WTC11 (cell line): ENCODE results near the gene TTLL12. TPM values are rescaled to one million over a fixed set of nuclear protein-coding genes. Genes with fewer than 3 reads are reported as not detected.
A peak's percentile ranks its signal among the peaks of the same experiment; 100 is the strongest.

Source experiments
- ATAC-seq: fragments of 200-7000 bp; cut with Tn5 transposase; 2 replicates; pipeline ENCODE4 v1.10.0; 2021; ENCODE audit warnings: mild to moderate bottlenecking, moderate library complexity
- CTCF ChIA-PET: fragments of 300-600 bp; sonication (Branson Sonifier 250); formaldehyde crosslinking; loops from one replicate; lab custom pipeline; 2021; ENCODE audit warnings: antibody characterized with exemption; lab: Charles Lee
- POLR2A ChIA-PET: fragments of 350-600 bp; sonication (Branson Sonifier 250); formaldehyde crosslinking; loops from one replicate; lab custom pipeline; 2021; ENCODE audit warnings: antibody characterized with exemption; lab: Charles Lee
- DNase-seq: peaks from one replicate; pipeline ENCODE4 v3.0.0; 2021; ENCODE audit warnings: low spot score
- H3K27ac Mint-ChIP-seq: 2 replicates; pipeline ENCODE4 v1.8.0; 2021; ENCODE audit warnings: mixed read lengths
- H3K27me3 Mint-ChIP-seq: 2 replicates; pipeline ENCODE4 v1.8.0; 2021; ENCODE audit warnings: low read depth, mild to moderate bottlenecking, moderate library complexity, mixed read lengths
- H3K36me3 Mint-ChIP-seq: 2 replicates; pipeline ENCODE4 v1.8.0; 2021; ENCODE audit warnings: mixed read lengths
- H3K4me1 Mint-ChIP-seq: 2 replicates; pipeline ENCODE4 v1.8.0; 2022; ENCODE audit warnings: mixed read lengths
- H3K4me3 Mint-ChIP-seq: 2 replicates; pipeline ENCODE4 v1.8.0; 2021; ENCODE audit warnings: mild to moderate bottlenecking, moderate library complexity, mixed read lengths
- H3K9me3 Mint-ChIP-seq: 2 replicates; pipeline ENCODE4 v1.8.0; 2021; ENCODE audit warnings: mixed read lengths
- CDX4 ChIP-seq: fragments of 250-450 bp; sonication (Bioruptor Pico); IDR thresholded peaks from 2 replicates; pipeline ENCODE4 v1.9.0; 2021; ENCODE audit warnings: moderate library complexity, mild to moderate bottlenecking, inconsistent platforms, borderline replicate concordance
- E2F4 ChIP-seq: sonication (generic); formaldehyde crosslinking; IDR thresholded peaks from 2 replicates; pipeline ENCODE4 v1.8.1; 2022; ENCODE audit warnings: low read depth, mild to moderate bottlenecking, moderate library complexity, missing genetic modification reagents, borderline replicate concordance
- ELF4 ChIP-seq: sonication (generic); formaldehyde crosslinking; IDR thresholded peaks from 2 replicates; pipeline ENCODE4 v1.8.1; 2022; ENCODE audit warnings: low read depth, mild to moderate bottlenecking, moderate library complexity, missing genetic modification reagents
- GABPB1 ChIP-seq: sonication (generic); formaldehyde crosslinking; IDR thresholded peaks from 2 replicates; pipeline ENCODE4 v1.8.1; 2023; ENCODE audit warnings: mild to moderate bottlenecking, missing genetic modification reagents
- HMGXB4 ChIP-seq: sonication (generic); formaldehyde crosslinking; IDR thresholded peaks from 2 replicates; pipeline ENCODE4 v1.8.1; 2023; ENCODE audit warnings: mild to moderate bottlenecking, moderate library complexity, missing genetic modification reagents
- MAX ChIP-seq: sonication (generic); formaldehyde crosslinking; IDR thresholded peaks from 2 replicates; pipeline ENCODE4 v1.8.0; 2022; ENCODE audit warnings: mild to moderate bottlenecking, missing genetic modification reagents
- MYBL2 ChIP-seq: sonication (generic); formaldehyde crosslinking; IDR thresholded peaks from 2 replicates; pipeline ENCODE4 v1.8.1; 2023; ENCODE audit warnings: mild to moderate bottlenecking, moderate library complexity, missing genetic modification reagents
- NR2C2 ChIP-seq: sonication (generic); formaldehyde crosslinking; IDR thresholded peaks from 2 replicates; pipeline ENCODE4 v1.8.0; 2022; ENCODE audit warnings: mild to moderate bottlenecking, missing genetic modification reagents
- SOX15 ChIP-seq: fragments of 250-450 bp; sonication (Bioruptor Pico); IDR thresholded peaks from 2 replicates; pipeline ENCODE4 v1.9.0; 2021; ENCODE audit warnings: mild to moderate bottlenecking
- SP1 ChIP-seq: sonication (generic); formaldehyde crosslinking; conservative IDR thresholded peaks from 2 replicates; pipeline ENCODE4 v1.8.1; 2022; ENCODE audit warnings: missing genetic modification reagents
- ZBTB21 ChIP-seq: sonication (generic); formaldehyde crosslinking; IDR thresholded peaks from 2 replicates; pipeline ENCODE4 v1.8.1; 2023; ENCODE audit warnings: mild to moderate bottlenecking, missing genetic modification reagents, borderline replicate concordance
- ZNF121 ChIP-seq: sonication (generic); formaldehyde crosslinking; IDR thresholded peaks from 2 replicates; pipeline ENCODE4 v1.8.0; 2023; ENCODE audit warnings: missing genetic modification reagents
- ZNF219 ChIP-seq: sonication (generic); formaldehyde crosslinking; IDR thresholded peaks from 2 replicates; pipeline ENCODE4 v1.8.0; 2023; ENCODE audit warnings: missing genetic modification reagents, mild to moderate bottlenecking, borderline replicate concordance
- ZNF263 ChIP-seq: sonication (generic); formaldehyde crosslinking; IDR thresholded peaks from 2 replicates; pipeline ENCODE4 v1.8.1; 2022; ENCODE audit warnings: low read depth, mild to moderate bottlenecking, moderate library complexity, missing genetic modification reagents
- ZNF281 ChIP-seq: sonication (generic); formaldehyde crosslinking; IDR thresholded peaks from 2 replicates; pipeline ENCODE4 v1.8.0; 2023; ENCODE audit warnings: mild to moderate bottlenecking, missing genetic modification reagents
- ZNF425 ChIP-seq: fragments of 250-450 bp; sonication (Bioruptor Pico); conservative IDR thresholded peaks from 2 replicates; pipeline ENCODE4 v1.9.0; 2021; ENCODE audit warnings: mild to moderate bottlenecking
- ZSCAN18 ChIP-seq: fragments of 250-450 bp; sonication (Bioruptor Pico); IDR thresholded peaks from 2 replicates; pipeline ENCODE4 v2.1.2; 2022; ENCODE audit warnings: mild to moderate bottlenecking, moderate library complexity
- total RNA-seq: library from RNA; stranded (reverse); gene quantifications from 3 replicates; pipeline ENCODE4 v1.2.3, GENCODE V29; 2021

Gene TTLL12
- total RNA-seq, 1 experiment from 2014 or later = 134 TPM

GRCh38 chr22:43205748-43206508, 19.0 kb upstream of the TTLL12 start (continued):
- no peak for TF ChIP-seq HMGXB4 (CRISPR knock-in tag)
- TF ChIP-seq ELF4 (CRISPR knock-in tag) = no peak
- no peak for TF ChIP-seq ZNF281
- TF ChIP-seq MAX = no peak

- Mint-ChIP-seq H3K36me3 (no peaks in the 10 kb centered on the region), H3K27ac (peak overlapping the region; percentile 53; the same call in 1 of the 2 replicates), H3K9me3 (no peaks in the 10 kb centered on the region), H3K27me3 (no peaks in the 10 kb centered on the region), H3K4me1 (peaks cover 9% of the 10 kb centered on the region), H3K4me3 (no peak overlapping the region)
- ChIA-PET POLR2A (no interaction called here), CTCF (no interaction called here)
- no peak for DNase-seq
- TF ChIP-seq SOX15 (CRISPR knock-in tag) (no peak), E2F4 (CRISPR knock-in tag) (no peak), GABPB1 (CRISPR knock-in tag) (no peak)
- no peak for ATAC-seq
Measured at GRCh38 chr22:43205261-43205691, 18.3 kb upstream of the TTLL12 start.

- no peaks in the 10 kb centered on the region for H3K27me3 Mint-ChIP-seq
- no peaks in the 10 kb centered on the region for H3K36me3 Mint-ChIP-seq
- ATAC-seq (peak; percentile 94), DNase-seq (peak; percentile 81)
- POLR2A ChIA-PET = no interaction called here
- H3K9me3 Mint-ChIP-seq = no peaks in the 10 kb centered on the region
- CTCF ChIA-PET = interaction anchor here (0.6 to 2.7 kb wide), 8 partner anchors 10 to 312 kb away, joined by 3 to 35 read pairs (median 8); partner anchors contain the start of gene TTLL12
- no peak overlapping the region for H3K4me3 Mint-ChIP-seq
- peaks cover 9% of the 10 kb centered on the region for H3K4me1 Mint-ChIP-seq
- no peak overlapping the region; the same call in 1 of the 2 replicates for H3K27ac Mint-ChIP-seq
- TF ChIP-seq SP1 (CRISPR knock-in tag) (0 out of 2 replicates have a peak, but pooled peaks have one; percentile 32), ZSCAN18 (CRISPR knock-in tag) (no peak), ZNF121 (0 out of 2 replicates have a peak, but pooled peaks have one; percentile 11), ZBTB21 (CRISPR knock-in tag) (no peak), CDX4 (CRISPR knock-in tag) (no peak), NR2C2 (no peak), ZNF219 (CRISPR knock-in tag) (no peak), MYBL2 (no peak), ZNF425 (CRISPR knock-in tag) (no peak), ZNF263 (CRISPR knock-in tag) (0 out of 2 replicates have a peak, but pooled peaks have one; percentile 57)
Measured at GRCh38 chr22:43203471-43203981, 16.6 kb upstream of the TTLL12 start.
